B cell (primary cell): ENCODE data around the gene BMP7. TPM values are rescaled to one million over a fixed set of nuclear protein-coding genes. Genes with fewer than 3 reads are reported as not detected.

Source experiments
- ATAC-seq: fragments of 200-7000 bp; cut with Tn5 transposase; one replicate; pipeline ENCODE4 v1.10.0; 2021; ENCODE audit warnings: low read depth, mild to moderate bottlenecking, moderate number of reproducible peaks, moderate library complexity
- CTCF ChIA-PET: fragments of 350-600 bp; sonication (Branson Sonifier 250); formaldehyde crosslinking; loops from one replicate; lab custom pipeline; 2021; ENCODE audit warnings: antibody characterized with exemption, inconsistent platforms; lab: Charles Lee
- POLR2A ChIA-PET: fragments of 350-600 bp; sonication (Branson Sonifier 250); formaldehyde crosslinking; loops from one replicate; lab custom pipeline; 2021; ENCODE audit warnings: antibody characterized with exemption; lab: Charles Lee
- DNase-seq: peaks from one replicate; pipeline ENCODE4 v3.0.0; 2013
- H2AFZ ChIP-seq: 2 replicates; pipeline ENCODE4 v1.6.1; 2012; ENCODE audit warnings: mild to moderate bottlenecking, low read depth, low read length; ENCODE audit not compliant: insufficient read depth, poor library complexity, severe bottlenecking
- H3K27ac ChIP-seq, 2 donors: 1 replicate in 1 of 2; 2 replicates in 1 of 2; pipeline ENCODE4 v1.5.1; 2012 to 2013; ENCODE audit warnings: low read length in 2 of 2, mild to moderate bottlenecking in 2 of 2, moderate library complexity in 1 of 2
- H3K27me3 ChIP-seq, 4 experiments: fragments of 200-600 bp in 1 of 4; sonication (generic) in 1 of 4; replicated peaks in 1 of 4; 1 replicate in 2 of 4; 2 replicates in 2 of 4; pipeline versions ENCODE4 v1.6.1 to v1.7.0; 2013 to 2016; ENCODE audit warnings: low read length in 3 of 4, mild to moderate bottlenecking in 2 of 4, mixed read lengths in 1 of 4, moderate library complexity in 1 of 4; ENCODE audit not compliant: insufficient read depth in 4 of 4, control insufficient read depth in 3 of 4; ENCODE audit errors: control extremely low read depth in 1 of 4
- H3K36me3 ChIP-seq, 2 experiments: replicated peaks in 1 of 2; 1 replicate in 1 of 2; 2 replicates in 1 of 2; pipeline versions ENCODE4 v1.6.1 to v1.7.1; 2013; ENCODE audit warnings: low read length in 1 of 2; ENCODE audit not compliant: insufficient read depth in 2 of 2, control insufficient read depth in 1 of 2; ENCODE audit errors: control extremely low read depth in 1 of 2, extremely low read depth in 1 of 2
- H3K4me1 ChIP-seq, 2 donors: fragments of 200-600 bp in 1 of 2; sonication (generic) in 1 of 2; 1 replicate in 1 of 2; 2 replicates in 1 of 2; pipeline versions ENCODE4 v1.5.1 to v1.6.1; 2013 to 2017; ENCODE audit warnings: low read length in 2 of 2; ENCODE audit not compliant: control insufficient read depth in 2 of 2, insufficient read depth in 2 of 2
- H3K4me2 ChIP-seq: replicated peaks from 2 replicates; pipeline ENCODE3; 2012; ENCODE audit warnings: mild to moderate bottlenecking, low read depth, low read length; ENCODE audit not compliant: poor library complexity, severe bottlenecking
- H3K4me3 ChIP-seq, 5 experiments: fragments of 200-600 bp in 1 of 5; sonication (generic) in 1 of 5; 1 replicate in 3 of 5; 2 replicates in 2 of 5; pipeline versions ENCODE4 v1.5.1 to v1.7.0; 2011 to 2016; ENCODE audit warnings: low read length in 4 of 5, mild to moderate bottlenecking in 4 of 5, low read depth in 2 of 5, control low read depth in 1 of 5, moderate library complexity in 1 of 5; ENCODE audit not compliant: insufficient read depth in 1 of 5; ENCODE audit errors: control extremely low read depth in 1 of 5, extremely low read depth in 1 of 5
- H3K79me2 ChIP-seq: fragments of 200-600 bp; sonication (generic); one replicate; pipeline ENCODE4 v1.6.0; 2016; ENCODE audit warnings: low read length; ENCODE audit not compliant: control insufficient read depth, insufficient read depth
- H3K9ac ChIP-seq: fragments of 200-600 bp; sonication (generic); 2 replicates; pipeline ENCODE4 v1.6.1; 2017; ENCODE audit warnings: mild to moderate bottlenecking, low read length, moderate library complexity
- H3K9me3 ChIP-seq, 3 donors: one replicate each; pipeline versions ENCODE4 v1.6.1 to v1.7.1; 2013; ENCODE audit warnings: low read length in 2 of 3; ENCODE audit not compliant: control insufficient read depth in 2 of 3, insufficient read depth in 1 of 3; ENCODE audit errors: control extremely low read depth in 1 of 3
- H4K20me1 ChIP-seq: 2 replicates; pipeline ENCODE4 v1.6.0; 2012; ENCODE audit warnings: mild to moderate bottlenecking, low read length; ENCODE audit not compliant: insufficient read depth, control insufficient read depth, poor library complexity, severe bottlenecking
- H3K27ac Mint-ChIP-seq: one replicate; pipeline ENCODE4 v1.8.0; 2021; ENCODE audit warnings: mixed read lengths
- H3K27me3 Mint-ChIP-seq: one replicate; pipeline ENCODE4 v1.8.0; 2021; ENCODE audit warnings: mixed read lengths
- H3K4me1 Mint-ChIP-seq: one replicate; pipeline ENCODE4 v1.8.0; 2021; ENCODE audit warnings: mixed read lengths
- H3K4me3 Mint-ChIP-seq: one replicate; pipeline ENCODE4 v1.8.0; 2021; ENCODE audit warnings: mixed read lengths
- H3K9me3 Mint-ChIP-seq: one replicate; pipeline ENCODE4 v1.8.0; 2022; ENCODE audit warnings: mixed read lengths; ENCODE audit not compliant: insufficient read depth
- CTCF ChIP-seq: fragments of 200-600 bp; IDR thresholded peaks from one replicate; pipeline ENCODE4 v1.8.0; 2022; ENCODE audit warnings: antibody characterized with exemption, mild to moderate bottlenecking
- EZH2 ChIP-seq: IDR thresholded peaks from 2 replicates; pipeline ENCODE4 v1.6.1; 2012; ENCODE audit warnings: borderline replicate concordance, low read depth, mild to moderate bottlenecking, moderate library complexity, low read length; ENCODE audit not compliant: insufficient read depth, poor library complexity, severe bottlenecking
- WGBS: methylation state at CpG from one replicate; pipeline ENCODE4 v1.1.5; 2013; ENCODE audit warnings: missing lambda C conversion rate; ENCODE audit not compliant: insufficient coverage; 5-methylcytosine and 5-hydroxymethylcytosine counted together
- intact Hi-C: fragments of 100-400 bp; cut with micrococcal nuclease; formaldehyde crosslinking; loops from one replicate; pipeline ENCODE4 v1.10.0; 2022
- polyA plus RNA-seq: library from polyadenylated mRNA; depleted of rRNA; stranded (reverse); fragments of >200 nt; gene quantifications from 2 replicates; pipeline ENCODE4 v1.2.3, GENCODE V29; 2012
- total RNA-seq, 2 donors: library from RNA; stranded (reverse); fragments of 120-200 nt in 1 of 2; gene quantifications; 1 replicate in 1 of 2; 2 replicates in 1 of 2; pipeline versions ENCODE4 v1.2.3 to v1.2.4, GENCODE V29; 2013 to 2022

Gene BMP7
- total and polyA plus RNA-seq, 2 donors (not counting 1 experiment from before 2014, with no cell fraction given) = not detected

GRCh38 chr20:57153238-57153905 is 113.1 kb downstream of the BMP7 start:
- 78% methylated on average over 12 of the region's 18 CpGs for WGBS
- H3K36me3 ChIP-seq = no peaks in the 10 kb centered on the region
- CTCF ChIA-PET = no interaction called here
- no peak overlapping the region for H3K4me3 ChIP-seq
- Mint-ChIP-seq H3K27me3 (peaks cover 17% of the 10 kb centered on the region), H3K4me3 (no peak overlapping the region), H3K4me1 (no peaks in the 10 kb centered on the region), H3K27ac (no peak overlapping the region), H3K9me3 (no peaks in the 10 kb centered on the region)
- intact Hi-C loops = no loop called here
- ATAC-seq = no peak
- TF ChIP-seq CTCF (no peak), EZH2 (no peak)
- H4K20me1 ChIP-seq = no peaks in the 10 kb centered on the region
- no peaks in the 10 kb centered on the region for H3K27me3 ChIP-seq
- H3K9ac ChIP-seq = no peak overlapping the region
- H2AFZ ChIP-seq = no peak overlapping the region
- H3K27ac ChIP-seq = no peak overlapping the region
- H3K4me1 ChIP-seq = no peaks in the 10 kb centered on the region
- no peak for DNase-seq
- POLR2A ChIA-PET = no interaction called here
- H3K79me2 ChIP-seq = no peaks in the 10 kb centered on the region
- H3K4me2 ChIP-seq = no peak overlapping the region
- H3K9me3 ChIP-seq = peaks cover 0 to 8% (median 0%) of the 10 kb centered on the region in 3 donors

- intact Hi-C loops = no loop called here
- Histone ChIP-seq H3K4me2 (no peak overlapping the region), H4K20me1 (no peaks in the 10 kb centered on the region), H3K9ac (no peak overlapping the region), H3K9me3 (peaks cover 0 to 15% (median 0%) of the 10 kb centered on the region in 3 donors), H3K4me1 (no peaks in the 10 kb centered on the region), H3K27me3 (no peaks in the 10 kb centered on the region), H3K79me2 (no peaks in the 10 kb centered on the region), H3K4me3 (no peak overlapping the region), H3K27ac (no peak overlapping the region), H2AFZ (no peak overlapping the region), H3K36me3 (no peaks in the 10 kb centered on the region)
- no peak for TF ChIP-seq CTCF
- no peak for TF ChIP-seq EZH2
- ChIA-PET POLR2A (no interaction called here), CTCF (no interaction called here)
- ATAC-seq (no peak), DNase-seq (no peak)
- Mint-ChIP-seq H3K4me3 (no peak overlapping the region), H3K4me1 (no peaks in the 10 kb centered on the region), H3K27me3 (peaks cover 18% of the 10 kb centered on the region), H3K9me3 (no peaks in the 10 kb centered on the region), H3K27ac (no peak overlapping the region)
- no CpG with 5 or more reads among the region's 2 CpGs for WGBS
These were observed 113.9 kb downstream of the BMP7 start for GRCh38 chr20:57152557-57152956.
